Neuronal stem cell (in vitro differentiated cells): ENCODE data around the gene ZNF625.

Experiments
- DNase-seq: peaks from one replicate; pipeline ENCODE4 v3.0.0-alpha.2; 2013; ENCODE audit warnings: low spot score
- H2AFZ ChIP-seq: one replicate; pipeline ENCODE4 v1.6.1; 2013; ENCODE audit warnings: mild to moderate bottlenecking, low read length, inconsistent platforms
- H2AK5ac ChIP-seq: 2 replicates; pipeline ENCODE4 v1.6.1; 2013; ENCODE audit warnings: low read depth, mild to moderate bottlenecking, inconsistent platforms, low read length, moderate library complexity, mixed read lengths
- H2BK120ac ChIP-seq: 2 replicates; pipeline ENCODE4 v1.6.1; 2013; ENCODE audit warnings: low read depth, mild to moderate bottlenecking, inconsistent platforms, low read length, moderate library complexity, mixed read lengths
- H2BK12ac ChIP-seq: one replicate; pipeline ENCODE4 v1.6.1; 2013; ENCODE audit warnings: low read length, inconsistent platforms
- H2BK15ac ChIP-seq: 2 replicates; pipeline ENCODE4 v1.6.1; 2013; ENCODE audit warnings: mild to moderate bottlenecking, low read length, inconsistent platforms, mixed read lengths
- H2BK5ac ChIP-seq: one replicate; pipeline ENCODE4 v1.6.1; 2013; ENCODE audit warnings: inconsistent platforms, mild to moderate bottlenecking, low read length, moderate library complexity
- H3K14ac ChIP-seq: one replicate; pipeline ENCODE4 v1.6.1; 2013; ENCODE audit warnings: low read length, inconsistent platforms
- H3K18ac ChIP-seq: 2 replicates; pipeline ENCODE4 v1.6.1; 2013; ENCODE audit warnings: low read length, inconsistent platforms
- H3K23ac ChIP-seq: 2 replicates; pipeline ENCODE4 v1.6.1; 2013; ENCODE audit warnings: low read depth, mild to moderate bottlenecking, mixed read lengths, low read length, inconsistent platforms; ENCODE audit not compliant: poor library complexity
- H3K27ac ChIP-seq: replicated peaks from 3 replicates; pipeline ENCODE4 v1.5.1; 2013; ENCODE audit warnings: low read length, inconsistent platforms
- H3K27me3 ChIP-seq, 3 experiments: 2 replicates each; pipeline ENCODE4 v1.6.1; 2013; ENCODE audit warnings: low read length in 3 of 3, mild to moderate bottlenecking in 2 of 3, inconsistent platforms in 1 of 3, low read depth in 1 of 3, mixed read lengths in 1 of 3, moderate library complexity in 1 of 3; ENCODE audit not compliant: control insufficient read depth in 3 of 3, insufficient read depth in 3 of 3
- H3K36me3 ChIP-seq, 2 donors: replicated peaks in 1 of 2; 2 replicates each; pipeline ENCODE4 v1.6.1; 2013; ENCODE audit warnings: low read length in 2 of 2; ENCODE audit not compliant: control insufficient read depth in 2 of 2, insufficient read depth in 2 of 2
- H3K4ac ChIP-seq: 2 replicates; pipeline ENCODE4 v1.6.1; 2013; ENCODE audit warnings: inconsistent platforms, mild to moderate bottlenecking, low read length, moderate library complexity
- H3K4me1 ChIP-seq, 2 donors: 1 replicate in 1 of 2; 2 replicates in 1 of 2; pipeline ENCODE4 v1.6.1; 2013; ENCODE audit warnings: low read length in 2 of 2, low read depth in 1 of 2; ENCODE audit not compliant: control insufficient read depth in 2 of 2, insufficient read depth in 1 of 2
- H3K4me2 ChIP-seq: one replicate; pipeline ENCODE4 v1.6.1; 2013; ENCODE audit warnings: mild to moderate bottlenecking, low read length, inconsistent platforms; ENCODE audit not compliant: insufficient read depth, poor library complexity, severe bottlenecking
- H3K4me3 ChIP-seq, 2 donors: 2 replicates each; pipeline ENCODE4 v1.5.1; 2013; ENCODE audit warnings: low read length in 2 of 2, mild to moderate bottlenecking in 2 of 2, inconsistent platforms in 1 of 2, moderate library complexity in 1 of 2
- H3K79me1 ChIP-seq: one replicate; pipeline ENCODE4 v1.6.1; 2013; ENCODE audit warnings: low read depth, mild to moderate bottlenecking, inconsistent platforms, low read length, moderate library complexity
- H3K9ac ChIP-seq: one replicate; pipeline ENCODE4 v1.6.1; 2013; ENCODE audit warnings: mild to moderate bottlenecking, low read depth, low read length, inconsistent platforms; ENCODE audit not compliant: poor library complexity
- H3K9me3 ChIP-seq, 2 donors: replicated peaks in 1 of 2; 2 replicates each; pipeline versions ENCODE3 to v1.6.1; 2013; ENCODE audit warnings: low read length in 2 of 2, mild to moderate bottlenecking in 2 of 2, inconsistent platforms in 1 of 2, low read depth in 1 of 2, mixed read lengths in 1 of 2, moderate library complexity in 1 of 2; ENCODE audit not compliant: control insufficient read depth in 2 of 2, insufficient read depth in 1 of 2
- H4K8ac ChIP-seq: one replicate; pipeline ENCODE4 v1.6.1; 2013; ENCODE audit warnings: low read depth, mild to moderate bottlenecking, inconsistent platforms, low read length, moderate library complexity
- H4K91ac ChIP-seq: one replicate; pipeline ENCODE4 v1.6.1; 2013; ENCODE audit warnings: low read length, low read depth, mild to moderate bottlenecking, inconsistent platforms; ENCODE audit not compliant: poor library complexity
- WGBS, 2 donors: extraction: QIAGEN DNeasy Blood & Tissue Kit; methylation state at CpG; one replicate each; pipeline ENCODE4 v1.1.7; 2013; ENCODE audit warnings: missing lambda C conversion rate in 2 of 2, mixed read lengths in 1 of 2; ENCODE audit not compliant: insufficient read length in 2 of 2, insufficient replicate concordance in 1 of 2; ENCODE audit errors: extremely low coverage in 2 of 2; 5-methylcytosine and 5-hydroxymethylcytosine counted together

The ZNF625 gene

DNA sequence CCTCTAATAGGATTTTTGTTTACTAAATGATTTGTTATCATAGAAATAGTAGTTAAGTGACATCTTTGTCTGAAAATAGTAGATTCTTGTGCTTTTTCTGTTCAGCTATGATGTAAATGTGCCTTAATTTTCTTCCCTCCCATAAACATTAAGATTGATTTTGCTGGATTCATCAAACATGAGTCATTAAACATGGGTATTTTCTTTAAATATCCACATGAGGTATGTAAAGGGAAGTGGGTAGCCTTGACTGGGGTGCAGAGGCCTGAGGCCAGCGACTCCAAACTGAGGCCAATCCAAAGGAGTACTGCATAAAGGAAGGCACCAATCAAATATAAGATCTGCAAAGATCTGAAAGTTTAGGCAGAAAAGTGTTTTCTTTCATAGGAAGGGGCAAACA, 10.1 kb upstream of the ZNF625 start:
- H3K4me2 ChIP-seq, result no peak overlapping the region
- peaks cover 0 to 33% of the 10 kb centered on the region in 2 donors for H3K9me3 ChIP-seq
- H3K4me1 ChIP-seq, result peaks cover 0 to 8% of the 10 kb centered on the region in 2 donors
- H3K14ac ChIP-seq, result no peak overlapping the region
- no peak overlapping the region for H4K91ac ChIP-seq
- no peak overlapping the region for H3K4me3 ChIP-seq
- H2BK120ac ChIP-seq, result no peak overlapping the region
- no peak overlapping the region for H2AFZ ChIP-seq
- H3K9ac ChIP-seq, result no peak overlapping the region
- WGBS, 2 donors, result no CpG with 5 or more reads among the region's 1 CpG
- no peaks in the 10 kb centered on the region for H3K27me3 ChIP-seq
- peaks cover 8% of the 10 kb centered on the region for H3K79me1 ChIP-seq
- H3K18ac ChIP-seq, result no peak overlapping the region
- no peak overlapping the region for H3K4ac ChIP-seq
- H2BK15ac ChIP-seq, result no peak overlapping the region
- H2AK5ac ChIP-seq, result no peak overlapping the region
- H2BK5ac ChIP-seq, result no peak overlapping the region
- no peak overlapping the region for H3K23ac ChIP-seq
- no peak overlapping the region for H3K27ac ChIP-seq
- DNase-seq, result no peak
- no peak overlapping the region for H2BK12ac ChIP-seq
- no peak overlapping the region for H4K8ac ChIP-seq
- peaks cover 0 to 46% of the 10 kb centered on the region in 2 donors for H3K36me3 ChIP-seq

DNA sequence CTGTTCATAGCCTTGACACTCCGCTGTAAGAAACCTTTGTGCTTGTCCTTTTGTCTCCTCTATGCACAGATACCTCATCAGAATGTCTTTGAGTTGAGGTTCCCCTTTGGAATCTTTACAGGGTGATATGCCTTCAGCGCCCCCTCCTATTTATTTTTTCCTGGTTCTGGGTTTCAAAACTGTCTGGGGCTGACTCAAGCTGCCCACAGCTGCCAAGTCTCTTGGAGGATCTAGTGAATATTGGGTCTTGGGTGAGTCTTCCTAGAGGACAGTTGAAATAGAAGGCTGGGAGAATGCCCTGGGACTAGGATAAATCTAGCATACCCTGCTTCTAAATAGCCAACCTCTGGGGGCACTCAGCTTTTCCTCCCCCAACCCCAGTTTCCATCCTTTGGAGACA, 7.3 kb upstream of the ZNF625 start:
- Histone ChIP-seq H2BK5ac (no peak overlapping the region), H4K8ac (no peak overlapping the region), H3K9me3 (peaks cover 0 to 23% of the 10 kb centered on the region in 2 donors), H4K91ac (no peak overlapping the region), H3K27ac (no peak overlapping the region), H3K18ac (no peak overlapping the region), H3K36me3 (peaks cover 0 to 27% of the 10 kb centered on the region in 2 donors), H3K14ac (no peak overlapping the region), H2AFZ (no peak overlapping the region), H3K23ac (no peak overlapping the region), H3K4ac (no peak overlapping the region), H2BK15ac (no peak overlapping the region), H3K9ac (no peak overlapping the region), H3K79me1 (peaks cover 6% of the 10 kb centered on the region), H3K4me2 (peak overlapping the region; percentile 75), H2AK5ac (no peak overlapping the region), H2BK12ac (no peak overlapping the region), H3K4me3 (peak overlapping the region; percentile 63 to 91), H3K27me3 (no peaks in the 10 kb centered on the region), H3K4me1 (peaks cover 0 to 8% of the 10 kb centered on the region in 2 donors), H2BK120ac (no peak overlapping the region)
- no peak for DNase-seq
- WGBS, 2 donors, result no CpG with 5 or more reads among the region's 2 CpGs

DNA sequence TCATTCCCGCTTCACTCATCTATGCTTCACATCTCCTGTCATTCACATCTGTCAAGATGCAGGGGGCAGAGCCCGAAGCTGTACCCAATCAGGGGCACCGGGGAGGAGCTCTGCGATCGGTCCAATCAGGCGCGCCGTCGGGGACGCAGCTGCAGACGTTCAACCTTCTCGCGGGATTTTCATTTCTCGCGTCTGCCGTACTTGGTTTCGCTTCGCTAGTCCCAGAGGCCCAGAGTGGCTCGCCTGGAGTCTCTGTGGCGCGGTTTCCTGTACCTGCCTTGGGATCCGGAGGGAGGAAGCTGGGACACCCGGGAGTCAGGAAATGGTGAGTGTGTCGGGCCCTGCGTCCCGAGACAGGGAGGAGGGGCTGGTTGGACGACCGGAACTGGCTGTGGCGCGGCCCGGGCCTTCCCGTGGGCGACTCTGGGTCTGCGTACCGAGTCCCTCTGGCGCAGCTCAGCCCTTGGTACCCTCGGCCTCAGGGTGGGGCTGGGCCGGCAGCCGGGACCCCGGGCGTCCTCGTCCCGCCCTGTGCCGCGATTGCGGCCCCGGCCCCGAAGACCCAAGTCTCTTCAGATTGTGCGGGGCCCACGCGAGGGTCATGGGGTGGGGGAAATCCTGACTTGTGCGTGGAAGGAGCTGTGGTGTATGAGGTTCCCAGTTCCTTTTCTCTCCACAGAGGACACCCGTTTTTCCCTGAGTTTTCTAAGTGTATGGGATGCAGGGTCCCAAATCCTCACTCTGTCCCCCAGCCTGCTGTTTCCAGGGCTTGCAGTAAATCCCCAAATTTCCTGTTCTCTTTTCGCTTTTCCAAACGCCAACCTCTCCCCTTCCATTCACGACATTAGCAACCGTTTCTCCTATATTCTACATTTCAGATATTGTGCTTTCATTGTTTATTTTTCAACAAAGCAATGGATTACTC, 6.6 kb upstream of the ZNF625 start, which contains the start of gene ZNF136:
TSS of gene ZNF136 (plus strand) at position 215 of the 925 bp plus-strand sequence. CDS start at position 323, 108 bp downstream.
- peak within 1 kb of the TSS; percentile 63 to 91 for H3K4me3 ChIP-seq
- peak within 1 kb of the TSS; percentile 96 for H3K9ac ChIP-seq
- H3K9me3 ChIP-seq, result peaks cover 0 to 20% of the 10 kb centered on the region in 2 donors
- H3K4ac ChIP-seq, result no peak within 1 kb of the TSS
- no peak within 1 kb of the TSS for H4K8ac ChIP-seq
- no peak within 1 kb of the TSS for H2BK15ac ChIP-seq
- peak within 1 kb of the TSS; percentile 77 for H3K27ac ChIP-seq
- H2AFZ ChIP-seq, result peak within 1 kb of the TSS; percentile 82
- H2AK5ac ChIP-seq, result peak within 1 kb of the TSS; percentile 46
- peak; percentile 90 for DNase-seq
- peak within 1 kb of the TSS; percentile 96 for H3K18ac ChIP-seq
- H3K79me1 ChIP-seq, result peaks cover 6% of the 10 kb centered on the region
- H3K36me3 ChIP-seq, result peaks cover 0 to 21% of the 10 kb centered on the region in 2 donors
- peak within 1 kb of the TSS; percentile 89 for H3K14ac ChIP-seq
- no peak within 1 kb of the TSS for H4K91ac ChIP-seq
- no peak within 1 kb of the TSS for H2BK12ac ChIP-seq
- no peaks in the 10 kb centered on the region for H3K27me3 ChIP-seq
- peak within 1 kb of the TSS; percentile 85 for H3K4me2 ChIP-seq
- no peak within 1 kb of the TSS for H2BK5ac ChIP-seq
- no CpG with 5 or more reads among the region's 57 CpGs for WGBS, 2 donors
- peak within 1 kb of the TSS; percentile 87 for H2BK120ac ChIP-seq
- peaks cover 0 to 8% of the 10 kb centered on the region in 2 donors for H3K4me1 ChIP-seq
- peak within 1 kb of the TSS; percentile 98 for H3K23ac ChIP-seq

DNA sequence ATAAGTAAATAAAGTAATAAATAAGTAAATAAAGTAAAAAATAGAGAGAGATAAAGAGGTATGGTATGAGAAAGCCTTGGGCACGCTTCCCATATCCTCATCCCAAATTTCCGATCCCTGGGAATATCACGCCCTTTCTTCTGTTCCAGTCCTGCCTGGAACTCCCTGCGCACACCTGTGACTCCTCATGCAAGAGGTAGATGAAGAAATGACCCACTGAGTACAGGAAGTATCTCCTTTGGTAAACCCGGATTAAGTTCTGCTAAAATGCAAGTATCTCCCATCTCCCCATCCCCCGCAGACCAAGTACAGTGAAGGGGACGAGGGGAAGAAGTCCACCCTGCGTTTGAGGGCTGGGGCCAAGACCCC, 6.0 kb upstream of the ZNF625 start:
- Histone ChIP-seq H4K91ac (no peak overlapping the region), H3K4me3 (peak overlapping the region; percentile 63 to 91), H3K14ac (no peak overlapping the region), H2AK5ac (no peak overlapping the region), H2BK5ac (no peak overlapping the region), H3K36me3 (peaks cover 0 to 19% of the 10 kb centered on the region in 2 donors), H2BK12ac (no peak overlapping the region), H3K4me2 (peak overlapping the region; percentile 85), H3K27ac (no peak overlapping the region), H2BK120ac (no peak overlapping the region), H3K18ac (no peak overlapping the region), H3K79me1 (peaks cover 6% of the 10 kb centered on the region), H2AFZ (peak overlapping the region; percentile 82), H3K9ac (no peak overlapping the region), H3K27me3 (no peaks in the 10 kb centered on the region), H4K8ac (no peak overlapping the region), H3K4ac (no peak overlapping the region), H3K23ac (peak overlapping the region; percentile 98), H2BK15ac (no peak overlapping the region), H3K4me1 (peaks cover 0 to 8% of the 10 kb centered on the region in 2 donors), H3K9me3 (peaks cover 0 to 20% of the 10 kb centered on the region in 2 donors)
- no CpG with 5 or more reads among the region's 8 CpGs for WGBS, 2 donors
- DNase-seq, result no peak
